Embryonic facial prominence (tissue), 1 donor: ENCODE data around the gene TMEM131L.
"Not testable (repeated sequence)": the region's sequence is repeated elsewhere in the genome, so short reads cannot be mapped to it uniquely, and the experiment has no call there.

Source experiments
- DNase-seq: peaks from one replicate; pipeline ENCODE4 v3.0.0-alpha.2; 2016; ENCODE audit errors: extremely low spot score

The TMEM131L gene

GRCh38 chr4:153539422-153539821, 73.3 kb downstream of the TMEM131L start:
- DNase-seq: no peak

GRCh38 chr4:153541456-153542096, 75.4 kb downstream of the TMEM131L start:
- DNase-seq: no peak

DNA sequence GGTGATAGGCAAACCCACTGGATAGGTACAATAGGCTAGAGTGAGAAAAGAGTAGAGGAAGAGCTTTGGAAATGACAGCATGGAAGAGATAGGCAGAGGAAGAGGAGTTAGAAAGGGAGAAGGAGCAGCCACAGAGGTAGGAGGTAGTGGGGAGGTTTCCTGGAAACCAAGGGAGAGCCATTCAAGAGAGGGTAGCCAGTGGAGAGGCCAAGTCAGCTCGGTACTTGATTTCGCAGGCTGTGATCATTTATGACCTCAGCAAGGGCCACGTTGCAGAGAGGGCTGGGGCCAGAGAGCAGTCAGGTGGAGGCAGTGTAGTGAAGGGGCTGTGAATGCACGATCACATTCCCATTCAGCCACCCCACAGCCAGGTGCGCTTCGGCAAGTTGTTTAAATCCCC, 76.0 kb downstream of the TMEM131L start:
- no peak for DNase-seq

DNA sequence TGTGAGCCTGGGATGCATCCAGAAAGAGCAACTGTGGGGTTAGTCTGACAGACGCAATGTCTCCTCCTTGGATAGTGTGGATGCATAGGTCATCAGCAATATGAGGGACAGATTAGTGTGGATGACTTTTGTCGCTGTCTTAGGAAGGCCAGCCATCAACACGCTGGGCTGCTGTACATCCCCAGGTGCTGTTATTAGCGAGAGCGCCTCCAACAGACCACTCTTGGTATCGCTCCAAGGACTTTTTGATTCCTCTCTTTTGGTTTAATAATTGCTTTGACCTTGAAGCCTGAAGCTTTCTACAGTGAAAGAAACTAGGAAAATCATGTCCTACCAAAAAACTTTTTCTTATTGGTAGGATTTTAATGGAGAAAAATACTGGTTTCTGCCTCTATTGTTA, 76.7 kb downstream of the TMEM131L start:
- no peak for DNase-seq

DNA sequence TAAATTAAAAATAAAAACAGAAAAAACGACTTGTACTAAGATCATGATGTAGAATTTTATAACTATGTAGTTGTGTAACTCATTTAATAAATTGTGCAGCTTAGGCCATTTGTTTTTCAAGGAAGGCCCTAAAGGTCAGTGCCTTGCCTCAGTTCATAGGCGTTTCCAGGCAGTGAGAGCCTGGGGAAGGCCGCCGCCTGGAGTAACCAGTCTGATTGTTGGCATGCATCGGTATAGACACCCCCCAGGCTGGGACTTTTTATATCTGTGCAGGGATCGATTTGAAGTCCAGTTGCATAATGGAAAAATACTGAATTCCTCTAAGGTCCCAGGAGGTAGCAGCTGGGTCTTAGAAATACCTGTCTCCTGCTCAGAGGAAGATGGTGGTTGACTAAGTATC, 77.2 kb downstream of the TMEM131L start:
- no peak for DNase-seq

DNA sequence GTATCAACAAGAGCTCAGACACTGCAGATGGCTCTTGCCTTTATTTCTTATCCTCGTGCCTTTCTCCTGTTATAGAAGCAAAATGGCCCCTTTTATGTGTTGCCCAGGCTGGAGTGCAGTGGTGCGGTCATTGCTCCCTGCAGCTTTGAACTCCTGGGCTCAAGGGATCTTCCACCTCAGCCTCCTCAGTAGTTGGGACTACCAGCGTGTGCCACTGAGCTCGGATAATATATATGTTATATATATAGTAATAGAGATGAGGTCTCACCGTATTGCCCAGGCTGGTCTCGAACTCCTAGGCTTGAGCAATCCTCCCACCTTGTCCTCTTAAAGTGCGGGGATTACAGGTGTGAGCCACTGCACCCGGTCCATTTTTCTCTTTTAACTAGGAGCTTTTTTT, 79.7 kb downstream of the TMEM131L start:
- DNase-seq: no peak

DNA sequence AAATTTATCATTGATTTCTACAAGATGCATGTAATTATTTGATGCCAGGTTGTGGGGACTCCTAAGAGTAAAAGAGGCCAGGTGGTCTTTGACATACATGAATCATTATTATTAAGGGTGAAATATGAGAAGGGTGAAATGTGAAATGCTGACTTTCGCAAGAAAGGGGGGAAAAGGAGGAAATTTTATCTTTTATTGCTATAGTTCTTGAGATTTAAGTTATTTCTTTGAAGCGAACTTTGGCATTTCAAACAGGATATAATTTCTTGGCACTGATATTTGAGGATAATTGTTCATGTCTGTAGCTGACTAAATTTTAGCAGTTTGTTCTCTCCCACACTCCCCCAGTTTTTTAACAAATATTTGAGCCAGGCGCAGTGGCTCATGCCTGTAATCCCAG, 80.1 kb downstream of the TMEM131L start:
- DNase-seq: no peak

GRCh38 chr4:153547520-153547919, 81.4 kb downstream of the TMEM131L start:
- DNase-seq: no peak

DNA sequence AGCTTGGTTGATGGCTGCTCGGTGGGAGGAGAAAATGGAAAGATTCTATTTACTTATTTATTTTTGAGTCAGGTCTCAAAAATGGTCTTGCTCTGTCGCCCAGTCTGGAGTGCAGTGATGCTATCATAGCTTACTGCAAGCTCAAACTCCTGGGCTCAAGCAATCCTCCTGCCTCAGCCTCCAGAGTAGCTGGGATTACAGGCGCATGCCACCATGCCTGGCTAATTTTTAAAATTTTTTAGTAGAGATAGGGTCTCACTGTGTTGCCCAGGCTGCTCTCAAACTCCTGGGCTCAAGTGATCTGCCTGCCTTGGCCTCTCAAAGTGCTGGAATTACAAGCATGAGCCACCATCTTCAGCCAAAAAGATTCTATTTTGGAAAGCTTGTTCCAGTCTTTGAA, 82.7 kb downstream of the TMEM131L start:
- DNase-seq: not testable (repeated sequence)

- DNase-seq: no peak
These were observed 83.2 kb downstream of the TMEM131L start for GRCh38 chr4:153549405-153549804.

GRCh38 chr4:153553155-153553818, 87.1 kb downstream of the TMEM131L start:
- no peak for DNase-seq

- DNase-seq: no peak
These were observed 87.6 kb downstream of the TMEM131L start for GRCh38 chr4:153553819-153554170.

DNA sequence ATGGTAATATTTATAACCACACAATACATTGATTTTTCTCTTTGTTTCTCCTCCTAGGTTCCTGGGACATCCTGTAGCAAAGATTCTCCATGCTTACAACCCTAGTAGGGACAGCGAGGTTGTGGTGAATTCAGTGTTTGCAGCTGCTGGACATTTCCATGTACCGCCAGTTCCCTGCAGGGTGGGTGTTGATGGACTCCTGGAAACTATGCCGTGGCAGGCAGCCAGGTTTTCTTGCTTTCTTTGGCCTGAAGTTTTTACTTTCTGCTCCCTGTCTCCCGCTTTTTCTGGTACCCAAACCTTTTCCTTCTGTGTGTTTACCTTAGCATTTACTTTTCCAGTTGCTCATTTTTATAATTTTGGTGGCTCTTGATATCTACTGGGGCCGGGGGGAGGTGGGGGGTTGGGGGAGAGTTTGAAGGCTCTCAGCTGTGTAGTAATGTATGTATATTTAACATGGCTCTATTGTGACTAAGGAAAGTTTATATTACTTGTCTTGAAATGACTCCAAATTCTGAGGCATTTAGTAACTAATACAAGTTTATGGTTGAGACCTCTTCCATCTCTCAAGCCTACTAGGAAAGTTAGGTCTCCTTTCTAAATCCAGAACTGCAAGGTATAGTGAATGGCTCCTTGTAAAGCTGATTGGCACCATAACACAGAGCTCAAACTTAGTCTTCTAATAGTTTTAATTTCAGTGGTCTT, 89.7 kb downstream of the TMEM131L start:
- DNase-seq: no peak

GRCh38 chr4:153556435-153556815, 90.3 kb downstream of the TMEM131L start:
- DNase-seq: no peak

DNA sequence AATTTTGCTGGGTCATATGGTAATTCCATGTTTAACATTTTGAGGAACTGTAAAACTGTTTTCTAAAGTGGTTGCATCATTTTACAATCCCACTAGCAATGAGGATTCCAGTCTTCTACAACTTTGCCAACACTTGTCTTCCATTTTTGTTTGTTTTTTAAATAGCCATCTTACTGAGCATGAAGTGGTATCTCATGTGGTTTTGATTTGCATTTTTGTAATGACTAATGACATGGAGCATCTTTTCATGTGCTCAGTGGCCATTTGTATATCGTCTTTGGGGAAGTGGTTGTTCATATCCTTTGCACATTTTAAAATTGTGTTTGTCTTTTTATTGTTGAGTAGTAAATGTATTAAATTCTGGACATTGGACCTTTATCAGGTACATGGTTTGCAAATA, 94.7 kb downstream of the TMEM131L start:
- no peak for DNase-seq

DNA sequence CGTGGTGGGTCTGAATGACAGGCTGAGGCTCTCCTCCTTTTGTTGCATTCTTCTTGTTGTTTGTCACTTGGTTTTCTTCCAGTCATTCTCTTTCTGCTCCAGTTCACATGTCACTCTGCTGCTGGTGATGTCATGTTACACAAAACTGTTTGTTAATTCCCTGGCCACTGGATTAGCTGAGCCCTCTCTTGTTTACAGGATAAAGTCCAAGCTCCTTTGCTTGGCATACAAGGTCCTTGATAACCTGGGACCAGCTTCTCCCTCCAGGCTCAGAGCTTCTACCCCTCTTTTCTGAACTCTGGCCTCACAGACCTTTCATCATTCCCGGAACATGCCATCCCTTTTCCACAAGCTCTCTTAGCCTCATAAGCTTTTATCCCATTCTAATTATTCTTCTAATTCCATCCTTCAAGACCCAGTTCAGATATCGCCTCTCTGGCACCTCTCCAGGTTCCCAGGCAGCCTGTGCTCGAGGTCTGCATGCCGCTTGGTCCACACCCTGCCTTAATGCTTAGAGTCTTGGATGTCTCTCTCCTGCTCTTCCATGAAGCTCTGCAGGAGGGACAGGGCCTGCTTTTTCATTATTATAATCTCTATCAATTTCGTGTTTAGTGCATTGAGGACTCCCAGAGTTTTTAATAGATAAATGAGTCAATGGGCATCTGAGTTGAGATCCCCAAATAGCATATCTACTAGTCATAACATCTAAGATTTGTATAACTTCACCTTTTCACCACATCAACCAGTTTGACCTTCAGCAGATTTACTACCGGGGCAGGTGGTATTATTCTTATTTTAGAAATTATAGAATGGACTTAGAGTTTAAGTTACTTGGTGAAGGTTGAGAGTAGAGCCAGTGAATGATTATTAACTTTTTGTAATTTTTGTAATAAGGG, 98.7 kb downstream of the TMEM131L start:
- DNase-seq: no peak

- no peak for DNase-seq
These were observed 100.5 kb downstream of the TMEM131L start for GRCh38 chr4:153566631-153567150.

DNA sequence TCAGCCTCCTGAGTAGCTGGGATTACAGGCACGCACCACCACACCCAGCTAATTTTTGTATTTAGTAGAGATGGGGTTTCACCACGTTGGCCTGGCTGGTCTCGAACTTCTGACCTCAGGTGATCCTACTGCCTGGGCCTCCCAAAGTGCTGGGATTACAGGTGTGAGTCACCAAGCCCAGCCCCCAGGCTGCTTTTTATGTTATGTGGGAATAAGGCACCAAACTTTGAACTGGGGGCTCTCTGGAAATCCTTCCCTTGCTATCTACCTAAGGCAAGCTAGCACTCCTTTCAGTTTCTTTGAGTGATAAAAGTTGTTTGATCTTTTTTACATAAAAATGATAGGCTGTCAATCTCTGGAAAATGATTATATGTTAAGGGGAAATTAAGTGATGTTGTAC, 101.5 kb downstream of the TMEM131L start:
- DNase-seq: not testable (repeated sequence)

DNA sequence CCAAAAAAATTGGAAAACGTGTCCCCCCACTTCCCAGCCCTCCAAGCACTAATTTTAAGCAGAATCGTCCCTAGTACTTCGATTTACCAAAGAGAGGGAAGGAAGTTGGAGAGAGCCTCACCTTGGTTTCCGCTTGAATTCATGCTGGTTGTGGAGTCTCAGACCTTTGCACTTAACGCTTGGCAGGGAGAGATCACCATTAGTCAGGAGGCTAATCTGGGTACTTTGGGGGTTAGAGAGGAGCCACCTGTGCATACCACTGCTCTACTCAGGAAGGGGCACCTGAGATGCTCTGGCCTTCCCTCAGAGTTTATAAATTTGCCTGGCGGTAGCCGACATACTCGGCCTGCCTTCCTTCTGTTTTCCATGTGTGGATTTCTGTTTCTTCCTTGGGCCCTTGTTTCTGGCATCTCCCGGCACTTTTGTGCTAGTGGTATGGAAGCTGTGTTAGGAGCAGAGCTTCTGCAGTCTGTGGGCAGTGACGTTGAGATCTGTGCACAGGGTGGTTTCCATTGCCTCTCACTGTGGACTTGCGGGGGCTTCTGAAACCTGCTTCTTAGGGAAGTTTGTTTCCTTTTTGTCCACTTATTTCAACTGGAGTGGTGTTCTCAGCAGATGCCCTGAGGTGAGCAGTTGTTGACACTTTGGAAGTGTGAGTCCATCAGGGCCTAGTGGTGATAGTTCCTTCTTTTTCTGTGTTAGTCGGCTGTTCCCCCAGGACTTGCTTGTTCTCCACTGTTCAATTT, 104.2 kb downstream of the TMEM131L start:
- DNase-seq: no peak

GRCh38 chr4:153571006-153571545, 104.9 kb downstream of the TMEM131L start:
- DNase-seq: no peak

GRCh38 chr4:153572609-153573008, 106.4 kb downstream of the TMEM131L start:
- no peak for DNase-seq
